ENCODE results near the gene ELMOD3.
A peak's percentile ranks its signal among the peaks of the same experiment; 100 is the strongest.
"Not testable (repeated sequence)": the region's sequence is repeated elsewhere in the genome, so short reads cannot be mapped to it uniquely, and the experiment has no call there.

ELMOD3 gene

GRCh38 chr2:85371045-85371444 lies 16.5 kb downstream of the ELMOD3 start:
- no peak for DNase-seq

GRCh38 chr2:85376291-85377065 lies 21.9 kb downstream of the ELMOD3 start:
- no peak for DNase-seq

GRCh38 chr2:85377083-85377482 lies 22.5 kb downstream of the ELMOD3 start:
- no peak for DNase-seq

- no peak for DNase-seq
Observed at GRCh38 chr2:85378257-85378656, 23.7 kb downstream of the ELMOD3 start.

GRCh38 chr2:85380048-85380447 lies 25.5 kb downstream of the ELMOD3 start:
- no peak for DNase-seq

GRCh38 chr2:85383151-85383550 lies 28.6 kb downstream of the ELMOD3 start:
- not testable (repeated sequence) for DNase-seq

- DNase-seq: no peak
Observed at GRCh38 chr2:85383850-85384249, 29.3 kb downstream of the ELMOD3 start.

GRCh38 chr2:85385746-85386145 lies 31.2 kb downstream of the ELMOD3 start:
- DNase-seq: no peak

- DNase-seq: no peak
Observed at GRCh38 chr2:85387754-85388153, 33.2 kb downstream of the ELMOD3 start.

GRCh38 chr2:85388878-85389538 lies 34.4 kb downstream of the ELMOD3 start:
- DNase-seq: no peak

- peak in 22 of 56 donors; percentile 7 to 70 (median 24) for DNase-seq
Observed at GRCh38 chr2:85390941-85391669, 36.5 kb downstream of the ELMOD3 start.

GRCh38 chr2:85393836-85394235 lies 39.3 kb downstream of the ELMOD3 start:
- DNase-seq: peak in 1 of 56 donors; percentile 40

GRCh38 chr2:85394261-85394681 lies 39.7 kb downstream of the ELMOD3 start:
- DNase-seq: peak in 44 of 56 donors; percentile 16 to 79 (median 64)

GRCh38 chr2:85394976-85395375 lies 40.4 kb downstream of the ELMOD3 start:
- no peak for DNase-seq

GRCh38 chr2:85395912-85396475 lies 41.4 kb downstream of the ELMOD3 start:
- no peak for DNase-seq

- peak in 3 of 56 donors; percentile 12 to 30 (median 24) for DNase-seq
Observed at GRCh38 chr2:85396531-85397470, 42.2 kb downstream of the ELMOD3 start.

GRCh38 chr2:85397925-85398331 lies 43.4 kb downstream of the ELMOD3 start:
- DNase-seq: no peak

- DNase-seq: no peak
Observed at GRCh38 chr2:85398426-85399182, 44.0 kb downstream of the ELMOD3 start.

GRCh38 chr2:85399183-85399455 lies 44.5 kb downstream of the ELMOD3 start:
- no peak for DNase-seq

- no peak for DNase-seq
Observed at GRCh38 chr2:85400023-85400422, 45.5 kb downstream of the ELMOD3 start.

Data from nucleus accumbens (tissue), 56 donors.